Gastroesophageal sphincter (tissue), 4 donors: ENCODE measurements around the gene IL3. TPM values are rescaled to one million over a fixed set of nuclear protein-coding genes. Genes with fewer than 3 reads are reported as not detected.

ENCODE experiments used
- ATAC-seq: fragments of 150-250 bp; one replicate; pipeline ENCODE4 v1.9.1; 2016; ENCODE audit warnings: mild to moderate bottlenecking, moderate library complexity
- H3K27ac ChIP-seq, 4 donors: fragments of 200-600 bp; sonication (generic) in 3 of 4; 1 replicate in 3 of 4; 2 replicates in 1 of 4; pipeline ENCODE4 v1.5.1; 2016 to 2019
- H3K27me3 ChIP-seq: fragments of 200-600 bp; sonication (generic); one replicate; pipeline ENCODE4 v1.5.1; 2019
- H3K36me3 ChIP-seq, 2 donors: fragments of 200-600 bp; sonication (generic); one replicate each; pipeline ENCODE4 v1.5.1; 2019; ENCODE audit warnings: control low read depth in 1 of 2
- H3K4me1 ChIP-seq, 3 donors: fragments of 200-600 bp; sonication (generic); 1 replicate in 2 of 3; 2 replicates in 1 of 3; pipeline ENCODE4 v1.5.1; 2016 to 2019; ENCODE audit warnings: control low read depth in 2 of 3
- H3K4me3 ChIP-seq, 2 donors: fragments of 200-600 bp; sonication (generic); one replicate each; pipeline ENCODE4 v1.5.1; 2019; ENCODE audit warnings: mild to moderate bottlenecking in 1 of 2, moderate library complexity in 1 of 2
- H3K9me3 ChIP-seq, 3 donors: fragments of 200-600 bp; sonication (generic); one replicate each; pipeline ENCODE4 v1.5.1; 2017 to 2019; ENCODE audit warnings: control low read depth in 2 of 3
- CTCF ChIP-seq, 4 experiments: fragments of 200-600 bp in 2 of 4; fragments of 450-650 bp in 2 of 4; sonication (generic) in 1 of 4; IDR thresholded peaks; one replicate each; pipeline ENCODE4 v1.5.1; 2017 to 2019; ENCODE audit warnings: antibody characterized with exemption in 4 of 4, mild to moderate bottlenecking in 2 of 4, moderate library complexity in 2 of 4
- EP300 ChIP-seq: sonication (generic); formaldehyde crosslinking; IDR thresholded peaks from one replicate; pipeline ENCODE4 v1.6.1; 2017; ENCODE audit warnings: antibody characterized with exemption, mild to moderate bottlenecking
- POLR2A ChIP-seq, 2 donors: fragments of 450-650 bp; IDR thresholded peaks; one replicate each; pipeline ENCODE4 v1.6.1; 2017; ENCODE audit warnings: antibody characterized with exemption in 2 of 2, mild to moderate bottlenecking in 2 of 2, moderate library complexity in 1 of 2
- POLR2AphosphoS5 ChIP-seq: sonication (generic); formaldehyde crosslinking; IDR thresholded peaks from one replicate; pipeline ENCODE4 v1.6.1; 2017; ENCODE audit warnings: antibody characterized with exemption
- WGBS, 2 donors: methylation state at CpG; one replicate each; pipeline ENCODE4 v1.1.5; 2018; ENCODE audit warnings: low coverage in 1 of 2; 5-methylcytosine and 5-hydroxymethylcytosine counted together
- total RNA-seq, 4 donors: library from RNA; depleted of rRNA; stranded (reverse); fragments of >200 nt; gene quantifications; one replicate each; pipeline ENCODE4 v1.1.0, GENCODE V29; 2016

IL3 gene
- total RNA-seq, 4 donors from 2014 or later = not detected

DNA sequence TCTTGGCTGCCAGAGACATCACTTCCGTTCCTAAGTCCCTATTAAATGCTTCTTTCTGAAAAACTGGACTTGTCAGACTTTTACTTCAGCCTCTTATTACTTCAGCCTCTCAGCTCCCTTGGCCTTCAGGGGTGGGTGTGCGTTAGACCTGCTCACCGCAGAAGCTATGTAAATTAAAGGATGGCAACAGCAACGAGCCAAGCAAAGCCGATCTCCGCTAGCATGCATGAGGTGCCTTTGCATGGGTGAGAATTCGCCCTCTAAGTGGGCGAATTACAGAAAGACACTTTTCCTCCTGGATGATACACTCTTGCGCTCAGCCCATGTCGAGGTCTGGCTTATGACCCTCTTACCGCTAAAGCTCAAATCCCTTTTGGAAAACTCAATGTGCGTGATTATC lies 10.9 kb upstream of the IL3 start:
- Histone ChIP-seq H3K4me3 (no peak overlapping the region), H3K27ac (no peak overlapping the region), H3K27me3 (no peaks in the 10 kb centered on the region), H3K4me1 (no peaks in the 10 kb centered on the region), H3K36me3 (no peaks in the 10 kb centered on the region), H3K9me3 (no peaks in the 10 kb centered on the region)
- ATAC-seq = no peak
- WGBS, 2 donors = 90 to 94% methylated on average over 5 to 10 of the region's 12 CpGs
- TF ChIP-seq POLR2A (IDR thresholded peaks at IDR 0.05) (no peak), EP300 (no peak), CTCF (IDR thresholded peaks at IDR 0.05) (no peak), POLR2AphosphoS5 (no peak)

DNA sequence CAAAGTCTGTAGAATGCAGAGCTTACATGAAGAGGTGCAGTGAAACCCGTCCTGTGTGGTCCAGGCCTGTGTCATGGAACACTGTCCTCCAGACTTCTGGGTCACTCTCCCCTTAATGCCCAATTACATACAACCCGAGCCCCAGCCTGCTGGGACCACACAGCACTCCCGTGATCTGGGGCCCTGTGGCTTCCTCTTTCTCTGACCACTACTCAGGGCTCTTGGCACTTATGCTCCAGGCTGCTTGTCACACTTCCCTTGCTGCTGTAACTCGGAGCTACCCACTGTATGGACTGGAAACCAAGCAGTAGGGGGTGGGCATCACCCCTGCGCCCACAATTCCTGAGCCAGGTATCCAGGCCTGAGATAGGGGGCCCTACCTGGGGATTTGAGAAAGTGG lies 10.3 kb upstream of the IL3 start:
- 100% methylated on average over 1 of the region's 5 CpGs; no CpG with 5 or more reads in 1 of the 2 donors for WGBS, 2 donors
- Histone ChIP-seq H3K27ac (no peak overlapping the region), H3K4me1 (no peaks in the 10 kb centered on the region), H3K36me3 (no peaks in the 10 kb centered on the region), H3K27me3 (no peaks in the 10 kb centered on the region), H3K4me3 (no peak overlapping the region), H3K9me3 (no peaks in the 10 kb centered on the region)
- TF ChIP-seq CTCF (IDR thresholded peaks at IDR 0.05) (no peak), EP300 (no peak)
- no peak for ATAC-seq

DNA sequence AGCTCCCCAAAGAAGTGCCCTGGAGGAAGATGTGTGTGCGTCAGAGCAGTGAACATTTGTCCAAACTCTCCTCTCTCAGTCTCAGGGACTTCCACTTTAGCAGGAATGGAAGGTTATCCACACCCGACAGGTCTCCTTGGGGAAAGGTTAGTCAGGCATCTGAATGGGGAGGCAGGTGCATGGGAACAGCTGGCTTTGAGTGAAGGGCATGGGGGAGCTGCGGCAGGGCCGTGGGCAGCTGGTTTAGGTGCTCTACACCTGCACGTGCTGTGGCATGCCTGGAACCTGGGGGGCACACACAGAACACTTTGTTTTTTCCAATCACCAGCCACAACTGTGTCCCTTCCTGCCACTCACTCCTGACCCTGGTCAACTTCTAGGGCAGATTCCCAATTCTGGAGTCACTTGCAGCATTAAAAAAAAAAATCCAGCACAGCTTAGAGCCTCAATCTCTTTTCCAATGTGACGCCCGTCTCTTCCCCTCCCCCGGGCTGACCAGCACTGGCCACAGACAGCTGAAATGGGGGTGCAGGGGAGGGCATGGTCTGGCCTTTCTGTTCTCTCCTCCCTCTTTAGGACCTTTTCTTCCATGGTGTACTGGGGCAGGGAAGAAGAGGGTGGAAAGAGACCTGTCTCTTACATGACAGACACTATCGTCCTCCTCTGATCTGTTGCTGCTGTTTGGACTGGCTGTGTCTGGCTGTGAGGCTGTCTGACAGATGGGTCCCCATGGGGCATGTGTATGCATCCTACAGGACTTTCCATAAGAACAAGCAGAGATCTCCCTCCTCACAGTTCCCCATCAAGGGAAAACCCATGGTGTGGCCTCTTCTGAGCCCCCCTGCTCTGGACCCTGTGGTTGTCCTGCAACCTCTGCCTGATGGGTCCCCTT lies 9.5 kb upstream of the IL3 start:
- TF ChIP-seq POLR2AphosphoS5 (no peak), POLR2A (IDR thresholded peaks at IDR 0.05) (no peak), CTCF (IDR thresholded peaks at IDR 0.05) (no peak), EP300 (no peak)
- no peaks in the 10 kb centered on the region for H3K27me3 ChIP-seq

DNA sequence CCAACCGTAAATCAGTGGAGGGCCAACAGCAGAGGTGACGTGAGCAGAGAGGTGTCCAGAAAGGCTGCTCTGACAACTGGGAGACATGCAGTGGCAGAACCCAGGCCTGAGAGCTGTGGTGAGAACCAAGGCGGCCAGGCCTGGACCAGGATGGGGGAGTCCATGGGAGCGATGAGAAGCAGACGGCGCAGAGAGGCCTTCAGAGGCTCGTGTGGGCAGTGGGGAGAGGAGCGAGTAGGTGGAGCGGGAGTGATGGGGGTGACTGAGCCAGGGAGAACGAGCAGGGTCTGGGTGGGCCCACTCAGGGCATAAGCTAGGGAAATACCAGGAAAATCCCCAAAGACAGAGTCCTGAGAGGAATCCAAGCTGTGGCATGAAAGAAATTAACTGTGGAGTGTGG lies 7.9 kb upstream of the IL3 start:
- H3K36me3 ChIP-seq = no peaks in the 10 kb centered on the region
- WGBS, 2 donors = 70 to 80% methylated on average over 1 to 10 of the region's 10 CpGs
- H3K4me1 ChIP-seq = no peaks in the 10 kb centered on the region
- no peaks in the 10 kb centered on the region for H3K9me3 ChIP-seq
- H3K4me3 ChIP-seq = no peak overlapping the region
- H3K27me3 ChIP-seq = no peaks in the 10 kb centered on the region
- no peak overlapping the region for H3K27ac ChIP-seq
- ATAC-seq = no peak
- TF ChIP-seq CTCF (IDR thresholded peaks at IDR 0.05) (no peak), POLR2A (IDR thresholded peaks at IDR 0.05) (no peak), EP300 (no peak), POLR2AphosphoS5 (no peak)

More for the DNA sequence above, 9.5 kb upstream of the IL3 start:
- no peak for ATAC-seq
- Histone ChIP-seq H3K9me3 (no peaks in the 10 kb centered on the region), H3K36me3 (no peaks in the 10 kb centered on the region), H3K4me1 (no peaks in the 10 kb centered on the region), H3K27ac (no peak overlapping the region), H3K4me3 (no peak overlapping the region)
- 56 to 67% methylated on average over 2 to 4 of the region's 9 CpGs for WGBS, 2 donors

- no peaks in the 10 kb centered on the region for H3K9me3 ChIP-seq
Measured at GRCh38 chr5:132053483-132053882, 7.0 kb upstream of the IL3 start.

More at GRCh38 chr5:132053483-132053882, 7.0 kb upstream of the IL3 start:
- no peak for ATAC-seq
- H3K27me3 ChIP-seq = no peaks in the 10 kb centered on the region
- no peak overlapping the region for H3K27ac ChIP-seq
- no peaks in the 10 kb centered on the region for H3K4me1 ChIP-seq
- 100% methylated on average over 1 to 2 of the region's 4 CpGs for WGBS, 2 donors
- TF ChIP-seq CTCF (IDR thresholded peaks at IDR 0.05) (no peak), POLR2A (IDR thresholded peaks at IDR 0.05) (no peak), POLR2AphosphoS5 (no peak), EP300 (no peak)
- H3K4me3 ChIP-seq = no peak overlapping the region
- no peaks in the 10 kb centered on the region for H3K36me3 ChIP-seq
